Breast epithelium (tissue), 4 donors: ENCODE measurements around the gene TRAF3. TPM values are rescaled to one million over a fixed set of nuclear protein-coding genes. Genes with fewer than 3 reads are reported as not detected.
"Not testable (repeated sequence)": the region's sequence is repeated elsewhere in the genome, so short reads cannot be mapped to it uniquely, and the experiment has no call there.

Source experiments
- DNase-seq, 2 donors: peaks; one replicate each; pipeline ENCODE4 v3.0.0-alpha.2; 2019; ENCODE audit warnings: low spot score in 2 of 2
- H3K27ac ChIP-seq, 2 donors: fragments of 200-600 bp; sonication (generic) in 1 of 2; one replicate each; pipeline ENCODE4 v1.5.1; 2016 to 2019; ENCODE audit warnings: mild to moderate bottlenecking in 1 of 2
- H3K27me3 ChIP-seq, 2 donors: fragments of 200-600 bp; sonication (generic) in 1 of 2; one replicate each; pipeline versions ENCODE4 v1.5.1 to v1.6.0; 2017 to 2019; ENCODE audit warnings: control low read depth in 1 of 2, mild to moderate bottlenecking in 1 of 2
- H3K36me3 ChIP-seq: fragments of 200-600 bp; one replicate; pipeline ENCODE4 v1.5.1; 2019
- H3K4me1 ChIP-seq, 2 donors: fragments of 200-600 bp; sonication (generic); one replicate each; pipeline ENCODE4 v1.5.1; 2016 to 2019; ENCODE audit warnings: control low read depth in 1 of 2
- H3K4me3 ChIP-seq, 3 donors: fragments of 200-600 bp; sonication (generic); 1 replicate in 2 of 3; 2 replicates in 1 of 3; pipeline ENCODE4 v1.5.1; 2016 to 2019; ENCODE audit warnings: mild to moderate bottlenecking in 3 of 3, moderate library complexity in 2 of 3
- H3K9me3 ChIP-seq, 2 donors: fragments of 200-600 bp; sonication (generic) in 1 of 2; one replicate each; pipeline ENCODE4 v1.5.1; 2016 to 2019; ENCODE audit warnings: control low read depth in 1 of 2
- CTCF ChIP-seq, 3 donors: fragments of 450-650 bp; IDR thresholded peaks; one replicate each; pipeline ENCODE4 v1.5.1; 2016 to 2017; ENCODE audit warnings: antibody characterized with exemption in 3 of 3, mild to moderate bottlenecking in 3 of 3, moderate library complexity in 3 of 3
- POLR2A ChIP-seq: fragments of 450-650 bp; IDR thresholded peaks from one replicate; pipeline ENCODE4 v1.6.1; 2016; ENCODE audit warnings: antibody characterized with exemption, mild to moderate bottlenecking, moderate library complexity
- POLR2AphosphoS5 ChIP-seq, 3 donors: sonication (generic); formaldehyde crosslinking; IDR thresholded peaks; one replicate each; pipeline ENCODE4 v1.6.1; 2017; ENCODE audit warnings: antibody characterized with exemption in 3 of 3
- intact Hi-C: fragments of 100-400 bp; cut with DNase I; formaldehyde crosslinking; loops from one replicate; pipeline ENCODE4 v1.15.1; 2023; ENCODE audit warnings: low total_unique reads
- total RNA-seq, 3 donors: library from RNA; depleted of rRNA; stranded (reverse); fragments of >200 nt; gene quantifications; one replicate each; pipeline ENCODE4 v1.1.0, GENCODE V29; 2016

TRAF3 gene
- total RNA-seq, 3 donors from 2014 or later, result 13.1 to 15.7 (median 14.6) TPM

GRCh38 chr14:102873546-102874061 is 96.4 kb downstream of the TRAF3 start:
- H3K27me3 ChIP-seq, result no peaks in the 10 kb centered on the region
- no peak overlapping the region for H3K27ac ChIP-seq
- no peaks in the 10 kb centered on the region for H3K9me3 ChIP-seq
- no peaks in the 10 kb centered on the region for H3K36me3 ChIP-seq
- intact Hi-C loops, result no loop called here
- H3K4me1 ChIP-seq, result no peaks in the 10 kb centered on the region
- H3K4me3 ChIP-seq, result no peak overlapping the region
- no peak for DNase-seq
- TF ChIP-seq POLR2AphosphoS5 (IDR thresholded peaks at IDR 0.05), result no peak
- TF ChIP-seq POLR2A, result no peak
- TF ChIP-seq CTCF (IDR thresholded peaks at IDR 0.05), result no peak

- no peaks in the 10 kb centered on the region for H3K4me1 ChIP-seq
- H3K36me3 ChIP-seq, result no peaks in the 10 kb centered on the region
- H3K27me3 ChIP-seq, result no peaks in the 10 kb centered on the region
- TF ChIP-seq CTCF (IDR thresholded peaks at IDR 0.05) (no peak), POLR2A (no peak), POLR2AphosphoS5 (IDR thresholded peaks at IDR 0.05) (no peak)
- no peak overlapping the region for H3K4me3 ChIP-seq
- no peak overlapping the region for H3K27ac ChIP-seq
- no peak for DNase-seq
- H3K9me3 ChIP-seq, result no peaks in the 10 kb centered on the region
- intact Hi-C loops, result no loop called here
These were observed 98.4 kb downstream of the TRAF3 start for GRCh38 chr14:102875652-102876051.

- H3K4me1 ChIP-seq, intact Hi-C loops, H3K27me3 ChIP-seq, H3K4me3 ChIP-seq, H3K36me3 ChIP-seq, DNase-seq, H3K27ac ChIP-seq, H3K9me3 ChIP-seq: not testable (repeated sequence)
These were observed 100.3 kb downstream of the TRAF3 start for GRCh38 chr14:102877511-102877910.

- intact Hi-C loops, result no loop called here
- no peaks in the 10 kb centered on the region for H3K36me3 ChIP-seq
- H3K9me3 ChIP-seq, result no peaks in the 10 kb centered on the region
- H3K4me1 ChIP-seq, result no peaks in the 10 kb centered on the region
- H3K27me3 ChIP-seq, result no peaks in the 10 kb centered on the region
- DNase-seq, result no peak
- TF ChIP-seq POLR2AphosphoS5 (IDR thresholded peaks at IDR 0.05), result no peak
- no peak for TF ChIP-seq POLR2A
- no peak for TF ChIP-seq CTCF (IDR thresholded peaks at IDR 0.05)
- no peak overlapping the region for H3K27ac ChIP-seq
- no peak overlapping the region for H3K4me3 ChIP-seq
These were observed 101.1 kb downstream of the TRAF3 start for GRCh38 chr14:102878174-102878969.

- Histone ChIP-seq H3K9me3 (no peaks in the 10 kb centered on the region), H3K4me1 (no peaks in the 10 kb centered on the region), H3K27me3 (no peaks in the 10 kb centered on the region), H3K27ac (no peak overlapping the region), H3K36me3 (no peaks in the 10 kb centered on the region), H3K4me3 (no peak overlapping the region)
- intact Hi-C loops, result no loop called here
- no peak for DNase-seq
- TF ChIP-seq POLR2AphosphoS5 (IDR thresholded peaks at IDR 0.05) (no peak), POLR2A (no peak), CTCF (IDR thresholded peaks at IDR 0.05) (no peak)
These were observed 101.8 kb downstream of the TRAF3 start for GRCh38 chr14:102878970-102879460.
